GM13976 (cell line): Measurements from ENCODE around the gene COG5.
"Not testable (repeated sequence)": the region's sequence is repeated elsewhere in the genome, so short reads cannot be mapped to it uniquely, and the experiment has no call there.

Experiments
- DNase-seq: peaks from one replicate; pipeline ENCODE4 v3.0.0; 2012; ENCODE audit warnings: low spot score
- CTCF ChIP-seq: IDR thresholded peaks from 2 replicates; pipeline ENCODE4 v1.5.1; 2012; ENCODE audit warnings: borderline replicate concordance, mild to moderate bottlenecking; ENCODE audit not compliant: insufficient read depth; ENCODE audit errors: extremely low read depth, missing control alignments, control extremely low read depth
- in situ Hi-C: fragments of 300-500 bp; cut with MboI; formaldehyde crosslinking; loops from one replicate; pipeline ENCODE4 v1.12.0; 2022; ENCODE audit warnings: low sequenced_read_pairs, mixed read lengths, inconsistent platforms; ENCODE audit not compliant: unreplicated experiment

Gene COG5

GRCh38 chr7:107233981-107234380, 329.7 kb downstream of the COG5 start:
- TF ChIP-seq CTCF = no peak
- in situ Hi-C loops = no loop called here
- no peak for DNase-seq

- DNase-seq = no peak
- no peak for TF ChIP-seq CTCF
- in situ Hi-C loops = no loop called here
Measured at GRCh38 chr7:107233174-107233573, 330.5 kb downstream of the COG5 start.

GRCh38 chr7:107232568-107233090, 331.1 kb downstream of the COG5 start:
- no peak for TF ChIP-seq CTCF
- no peak for DNase-seq
- in situ Hi-C loops = no loop called here

- in situ Hi-C loops = no loop called here
- no peak for DNase-seq
- no peak for TF ChIP-seq CTCF
Measured at GRCh38 chr7:107230334-107230733, 333.4 kb downstream of the COG5 start.

GRCh38 chr7:107228291-107228690, 335.4 kb downstream of the COG5 start:
- DNase-seq = no peak
- in situ Hi-C loops = no loop called here
- no peak for TF ChIP-seq CTCF

- in situ Hi-C loops = no loop called here
- no peak for DNase-seq
- no peak for TF ChIP-seq CTCF
Measured at GRCh38 chr7:107224374-107225223, 339.1 kb downstream of the COG5 start.

GRCh38 chr7:107220806-107221205, 342.9 kb downstream of the COG5 start:
- DNase-seq, in situ Hi-C loops: not testable (repeated sequence)
